ENCODE results near the gene ATG5.

- TF ChIP-seq EZH2 (IDR thresholded peaks at IDR 0.05; ENCODE audit: low read length) (no peak), CTCF (optimal IDR thresholded peaks at IDR 0.05 in 1 of 3, IDR thresholded peaks at IDR 0.05 in 1 of 3, conservative IDR thresholded peaks at IDR 0.05 in 1 of 3; ENCODE audit: extremely low read depth in 1 of 3, insufficient read depth in 2 of 3, low read length in 3 of 3) (no peak)
Observed at GRCh38 chr6:106270414-106270813, 55.1 kb downstream of the ATG5 start.

Data from keratinocyte (primary cell).